ENCODE results near the gene MCHR2.

The MCHR2 gene

DNA sequence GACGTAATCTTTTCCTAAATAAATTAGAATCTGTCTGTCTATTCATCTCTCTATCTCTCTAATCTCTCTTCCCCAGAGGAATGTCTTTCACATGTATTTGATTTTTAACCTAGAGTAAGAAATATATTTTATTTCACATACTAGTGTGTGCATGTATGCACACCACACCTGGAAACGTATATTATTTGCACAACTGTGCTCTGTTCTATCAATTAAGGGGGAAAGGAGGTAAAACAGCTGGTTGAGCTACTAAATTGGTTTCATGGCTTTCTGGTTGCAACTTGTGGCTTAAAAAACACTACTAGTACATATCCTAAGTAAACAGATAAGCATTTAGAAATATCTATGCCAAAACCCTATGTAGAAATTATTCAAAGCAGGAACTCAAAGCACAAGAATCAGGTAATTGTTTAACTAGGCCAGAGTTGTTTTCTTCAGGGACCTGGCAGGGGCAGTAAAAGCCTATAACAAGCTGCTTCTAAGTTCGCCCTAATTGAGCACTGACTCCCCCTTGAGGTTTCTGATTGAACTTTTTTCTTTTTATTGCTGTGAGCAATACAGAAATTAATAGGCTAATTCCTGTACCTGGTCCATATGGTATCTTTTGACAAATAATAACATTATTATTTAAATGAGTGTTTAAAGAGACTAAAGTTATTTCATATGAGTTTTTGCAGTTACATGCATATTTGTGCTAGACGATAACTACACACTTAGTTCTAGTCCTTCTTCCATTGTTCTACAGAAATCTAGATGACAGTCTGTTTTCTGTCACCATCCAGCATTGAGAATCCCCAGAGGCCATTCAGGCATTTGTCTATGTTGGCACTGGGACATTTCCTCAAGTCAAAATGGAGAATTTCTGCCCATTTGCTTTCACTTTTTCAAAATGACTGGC is 88.6 kb downstream of the MCHR2 start:
- no peak for DNase-seq (ENCODE audit: low read depth in 2 of 2)

- no peak for DNase-seq (ENCODE audit: low read depth in 2 of 2)
Measured at GRCh38 chr6:99901596-99902384, 92.2 kb downstream of the MCHR2 start.

- DNase-seq (ENCODE audit: low read depth in 2 of 2): no peak
Measured at GRCh38 chr6:99894815-99895214, 99.2 kb downstream of the MCHR2 start.

- no peak for DNase-seq (ENCODE audit: low read depth in 2 of 2)
Measured at GRCh38 chr6:99887066-99887465, 107.0 kb downstream of the MCHR2 start.

DNA sequence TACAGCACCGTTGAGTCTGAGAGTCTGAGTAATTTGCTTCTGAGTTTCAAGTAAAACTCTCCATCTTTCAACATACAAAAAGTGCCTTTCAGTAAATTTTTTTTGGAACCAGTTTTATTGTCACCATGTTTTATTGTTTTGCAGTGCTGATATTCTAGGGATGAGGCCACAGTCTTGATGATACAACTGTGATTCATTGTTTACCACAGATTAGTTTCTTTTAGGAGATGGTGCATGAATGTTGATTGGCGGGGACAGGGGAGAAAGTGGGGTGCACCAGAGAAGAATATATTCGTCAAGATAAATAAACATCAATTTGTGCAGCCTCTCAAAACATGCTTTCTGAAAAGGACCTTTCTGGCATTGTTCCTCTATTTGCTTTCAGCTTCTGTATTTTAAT is 109.0 kb downstream of the MCHR2 start:
- DNase-seq (ENCODE audit: low read depth in 2 of 2): no peak

DNA sequence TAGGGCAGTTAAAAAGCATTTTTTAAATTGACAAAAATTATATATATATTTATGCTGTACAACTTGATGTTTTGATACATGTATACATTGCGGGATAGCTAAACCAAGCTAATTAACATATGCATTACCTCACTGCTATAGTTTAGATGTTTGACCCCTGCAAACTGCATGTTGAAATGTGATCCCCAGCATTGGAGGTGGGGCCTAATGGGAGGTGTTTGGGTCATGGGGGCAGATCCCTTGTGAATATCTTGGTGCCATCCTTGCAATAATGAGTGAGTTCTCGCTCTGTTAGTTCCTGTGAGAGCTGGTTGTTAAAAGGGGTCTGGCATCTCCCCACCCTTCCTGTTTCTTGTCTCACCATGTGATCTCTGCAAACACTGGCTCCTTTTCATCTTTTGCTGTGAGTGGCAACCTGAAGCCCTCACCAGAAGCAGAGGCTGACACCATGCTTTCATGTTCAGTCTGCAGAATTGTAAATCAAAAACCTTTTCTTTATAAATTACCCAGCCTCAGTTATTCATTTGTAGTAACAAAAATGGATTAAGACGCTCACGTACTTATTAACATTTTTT is 111.8 kb downstream of the MCHR2 start:
- no peak for DNase-seq (ENCODE audit: low read depth in 2 of 2)

- DNase-seq (ENCODE audit: low read depth in 2 of 2): no peak
Measured at GRCh38 chr6:99879431-99879830, 114.6 kb downstream of the MCHR2 start.

GRCh38 chr6:99875068-99875467 is 119.0 kb downstream of the MCHR2 start:
- no peak for DNase-seq (ENCODE audit: low read depth in 2 of 2)

DNA sequence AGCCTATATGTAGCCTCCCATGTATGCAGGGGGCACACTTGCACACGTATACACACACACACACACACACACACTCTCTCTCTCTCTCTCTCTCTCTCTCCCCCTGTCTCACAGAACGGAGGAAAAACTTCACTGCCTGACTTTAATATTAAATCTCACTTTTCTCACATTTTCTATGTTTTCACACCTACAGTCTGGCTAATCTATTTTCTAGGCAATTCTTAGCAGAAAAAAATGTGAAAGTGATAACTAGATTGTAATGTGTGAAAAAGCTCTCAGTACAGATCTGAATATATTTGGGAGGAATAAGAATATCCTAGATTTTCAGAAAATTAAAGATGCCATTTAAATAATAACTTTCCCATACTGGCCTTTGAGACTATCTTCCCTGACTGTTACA is 120.9 kb downstream of the MCHR2 start:
- no peak for DNase-seq (ENCODE audit: low read depth in 2 of 2)

- no peak for DNase-seq (ENCODE audit: low read depth in 2 of 2)
Measured at GRCh38 chr6:99871641-99872040, 122.4 kb downstream of the MCHR2 start.
